HCT116 (cell line): ENCODE data around the gene AP4S1. TPM values are rescaled to one million over a fixed set of nuclear protein-coding genes. Genes with fewer than 3 reads are reported as not detected.
A peak's percentile ranks its signal among the peaks of the same experiment; 100 is the strongest.

Experiments used
- ATAC-seq: fragments of 200-7000 bp; cut with Tn5 transposase; 2 replicates; pipeline ENCODE4 v1.9.1; 2020; ENCODE audit warnings: mild to moderate bottlenecking, moderate library complexity
- BruUV-seq: library from RNA; stranded (reverse); fragments of 400-500 nt; replicated peaks from 2 replicates; lab custom pipeline; 2021; lab: Mats Ljungman, UMichigan
- CTCF ChIA-PET: fragments of 300-600 bp; sonication (Branson Sonifier 250); formaldehyde crosslinking; loops from one replicate; lab custom pipeline; 2021; ENCODE audit warnings: antibody characterized with exemption; lab: Charles Lee
- POLR2A ChIA-PET: fragments of 300-600, 350-600 bp; sonication (Branson Sonifier 250); formaldehyde crosslinking; loops from one replicate; lab custom pipeline; 2021; ENCODE audit warnings: antibody characterized with exemption; lab: Charles Lee
- RAD21 ChIA-PET, 2 experiments: fragments of 300-600 bp; sonication (Branson Sonifier 250); formaldehyde crosslinking; loops; one replicate each; lab custom pipeline; 2023; ENCODE audit warnings: low total read pairs in 2 of 2; ENCODE audit not compliant: uncharacterized antibody in 2 of 2, unreplicated experiment in 2 of 2, low non-redundant PET in 1 of 2; lab: Charles Lee
- DNase-seq: peaks from one replicate; pipeline ENCODE4 v3.0.0-alpha.2; 2010; ENCODE audit warnings: low read depth, low spot score
- H2AFZ ChIP-seq: fragments of 200-600 bp; shearing (Covaris generic), sonication (generic); 2 replicates; pipeline ENCODE4 v1.6.1; 2017; ENCODE audit warnings: low read depth, mixed run types, mixed read lengths, antibody characterized with exemption, low read length; ENCODE audit not compliant: poor library complexity, severe bottlenecking
- H3K27ac ChIP-seq: 2 replicates; pipeline ENCODE4 v1.5.1; 2012; ENCODE audit warnings: low read depth, low read length
- H3K27me3 ChIP-seq: fragments of 200-600 bp; sonication (generic); 2 replicates; pipeline ENCODE4 v1.6.1; 2016; ENCODE audit warnings: mixed run types, low read length, mixed read lengths; ENCODE audit not compliant: insufficient read depth
- H3K36me3 ChIP-seq, 2 experiments: fragments of 200-500 bp in 1 of 2; fragments of 200-600 bp in 1 of 2; sonication (Bioruptor generic) in 1 of 2; sonication (generic) in 1 of 2; 2 replicates each; pipeline versions ENCODE4 v1.5.1 to v1.6.1; 2014 to 2016; ENCODE audit warnings: low read length in 2 of 2, inconsistent platforms in 1 of 2, mixed read lengths in 1 of 2, mixed run types in 1 of 2; ENCODE audit not compliant: insufficient read depth in 2 of 2, control insufficient read depth in 1 of 2
- H3K4me1 ChIP-seq, 2 experiments: fragments of 200-600 bp in 1 of 2; sonication (generic) in 1 of 2; 2 replicates each; pipeline versions ENCODE4 v1.5.1 to v1.6.1; 2012 to 2017; ENCODE audit warnings: low read length in 2 of 2, inconsistent platforms in 1 of 2, mild to moderate bottlenecking in 1 of 2, mixed read lengths in 1 of 2, mixed run types in 1 of 2, moderate library complexity in 1 of 2; ENCODE audit not compliant: insufficient read depth in 2 of 2, control insufficient read depth in 1 of 2
- H3K4me2 ChIP-seq: fragments of 200-600 bp; sonication (generic); 2 replicates; pipeline ENCODE4 v1.6.1; 2017; ENCODE audit warnings: mixed run types, low read length, mixed read lengths
- H3K4me3 ChIP-seq, 2 experiments: fragments of 200-600 bp in 1 of 2; sonication (generic) in 1 of 2; replicated peaks in 1 of 2; 2 replicates each; pipeline ENCODE4 v1.5.1; 2011 to 2016; ENCODE audit warnings: low read length in 2 of 2, control low read depth in 1 of 2, low read depth in 1 of 2, mild to moderate bottlenecking in 1 of 2, mixed read lengths in 1 of 2, mixed run types in 1 of 2
- H3K79me2 ChIP-seq: fragments of 200-600 bp; sonication (generic); 2 replicates; pipeline ENCODE4 v1.6.1; 2017; ENCODE audit warnings: mild to moderate bottlenecking, mixed run types, low read length, moderate library complexity, mixed read lengths; ENCODE audit not compliant: insufficient read depth
- H3K9ac ChIP-seq: fragments of 200-600 bp; sonication (generic); 2 replicates; pipeline ENCODE4 v1.6.1; 2016; ENCODE audit warnings: low read length, mixed read lengths
- H3K9me2 ChIP-seq: fragments of 200-600 bp; sonication (generic), shearing (Covaris generic); 2 replicates; pipeline ENCODE4 v1.6.1; 2017; ENCODE audit warnings: mixed run types, mild to moderate bottlenecking, moderate library complexity; ENCODE audit not compliant: insufficient read depth
- H3K9me3 ChIP-seq, 2 experiments: fragments of 200-500 bp in 1 of 2; fragments of 200-600 bp in 1 of 2; sonication (Bioruptor generic) in 1 of 2; sonication (generic) in 1 of 2; 2 replicates each; pipeline ENCODE4 v1.6.1; 2014 to 2017; ENCODE audit warnings: low read length in 2 of 2, mixed read lengths in 2 of 2, inconsistent platforms in 1 of 2, low read depth in 1 of 2, mild to moderate bottlenecking in 1 of 2, mixed run types in 1 of 2, moderate library complexity in 1 of 2; ENCODE audit not compliant: control insufficient read depth in 1 of 2, insufficient read depth in 1 of 2
- H4K20me1 ChIP-seq: fragments of 200-600 bp; sonication (generic), shearing (Covaris generic); 2 replicates; pipeline ENCODE4 v1.6.1; 2017; ENCODE audit warnings: mixed run types, mild to moderate bottlenecking, moderate library complexity; ENCODE audit not compliant: insufficient read depth
- CBX3 ChIP-seq: IDR thresholded peaks from 2 replicates; pipeline ENCODE4 v1.6.1; 2012; ENCODE audit warnings: low read depth
- CEBPB ChIP-seq: IDR thresholded peaks from 2 replicates; pipeline ENCODE4 v1.6.1; 2012; ENCODE audit warnings: low read depth
- EGR1 ChIP-seq: IDR thresholded peaks from 2 replicates; pipeline ENCODE4 v1.6.1; 2012; ENCODE audit warnings: low read depth
- EZH2 ChIP-seq: fragments of 200-600 bp; sonication (generic); IDR thresholded peaks from 2 replicates; pipeline ENCODE4 v1.6.1; 2017; ENCODE audit warnings: antibody characterized with exemption, mixed run types
- FOSL1 ChIP-seq: IDR thresholded peaks from 2 replicates; pipeline ENCODE4 v1.6.1; 2012; ENCODE audit warnings: low read depth
- JUND ChIP-seq: IDR thresholded peaks from 2 replicates; pipeline ENCODE4 v1.6.1; 2012
- POLR2A ChIP-seq: IDR thresholded peaks from 2 replicates; pipeline ENCODE4 v1.7.0; 2011; ENCODE audit warnings: borderline replicate concordance; ENCODE audit not compliant: insufficient read depth, insufficient read length; ENCODE audit errors: extremely low read depth
- POLR2AphosphoS5 ChIP-seq: IDR thresholded peaks from 2 replicates; pipeline ENCODE4 v1.6.1; 2011; ENCODE audit warnings: mild to moderate bottlenecking, low read depth, low read length, moderate library complexity
- RAD21 ChIP-seq: IDR thresholded peaks from 2 replicates; pipeline ENCODE4 v1.6.1; 2012; ENCODE audit warnings: low read depth, mild to moderate bottlenecking
- REST ChIP-seq: IDR thresholded peaks from 2 replicates; pipeline ENCODE4 v1.6.1; 2012; ENCODE audit warnings: low read depth
- SP1 ChIP-seq: IDR thresholded peaks from 2 replicates; pipeline ENCODE4 v1.6.1; 2012; ENCODE audit warnings: low read depth
- SRF ChIP-seq: IDR thresholded peaks from 2 replicates; pipeline ENCODE4 v1.6.1; 2012; ENCODE audit warnings: low read depth
- intact Hi-C: fragments of 100-400 bp; cut with micrococcal nuclease; formaldehyde crosslinking; loops from 2 replicates; pipeline ENCODE4 v1.10.0; 2022
- total RNA-seq: library from RNA; stranded (reverse); gene quantifications from one replicate; pipeline ENCODE4 v1.2.1, GENCODE V29; 2021; ENCODE audit not compliant: unreplicated experiment
- TF ChIP-seq, protein P1 (sequence below): IDR thresholded peaks from 2 replicates; pipeline ENCODE4 v1.6.1; 2012
- TF ChIP-seq, protein P2 (sequence below): IDR thresholded peaks from 2 replicates; pipeline ENCODE4 v1.6.1; 2011; ENCODE audit warnings: mild to moderate bottlenecking, low read length, moderate library complexity; ENCODE audit not compliant: insufficient replicate concordance; ENCODE audit errors: extremely low read depth

AP4S1 gene
- total RNA-seq, 1 experiment from 2014 or later, result 5.0 TPM

- ChIA-PET POLR2A (interaction anchor here (0.7 to 2.0 kb wide), 5 partner anchors 10 to 48 kb away, joined by 3 to 9 read pairs (median 3); partner anchors contain the start of gene STRN3), CTCF (interaction anchor here (0.9 kb wide), 1 partner anchor 12 kb away, joined by 4 read pairs; the partner anchor contains the start of gene STRN3), RAD21 (interaction anchor here in 1 of 2 experiments (0.7 kb wide), 2 partner anchors 30 to 191 kb away, joined by 4 read pairs; no protein-coding TSS in a partner anchor)
- Histone ChIP-seq H3K9me2 (no peaks in the 10 kb centered on the region), H3K9ac (0 out of 2 replicates have a peak overlapping the region, but pooled peaks have one; percentile 5), H4K20me1 (no peaks in the 10 kb centered on the region), H3K27ac (peak overlapping the region; percentile 78), H3K4me1 (peaks cover 56 to 60% of the 10 kb centered on the region in 2 experiments), H3K36me3 (no peaks in the 10 kb centered on the region), H3K79me2 (no peaks in the 10 kb centered on the region), H3K4me2 (peak overlapping the region; percentile 54), H3K27me3 (no peaks in the 10 kb centered on the region), H2AFZ (no peak overlapping the region), H3K4me3 (peak overlapping the region in 1 of 2 experiments; percentile 5; a peak in 1 of 4 replicates), H3K9me3 (no peaks in the 10 kb centered on the region)
- peak; percentile 89 for DNase-seq
- intact Hi-C loops, result no loop called here
- TF ChIP-seq CEBPB (peak; percentile 51), SP1 (peak; percentile 57; the same call in 1 of the 2 replicates), SRF (0 out of 2 replicates have a peak, but pooled peaks have one; percentile 30), RAD21 (0 out of 2 replicates have a peak, but pooled peaks have one; percentile 4), FOSL1 (peak; percentile 65), POLR2A (no peak), JUND (peak; percentile 66)
- TF ChIP-seq, protein P1, sequence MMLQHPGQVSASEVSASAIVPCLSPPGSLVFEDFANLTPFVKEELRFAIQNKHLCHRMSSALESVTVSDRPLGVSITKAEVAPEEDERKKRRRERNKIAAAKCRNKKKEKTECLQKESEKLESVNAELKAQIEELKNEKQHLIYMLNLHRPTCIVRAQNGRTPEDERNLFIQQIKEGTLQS, result no peak
- ATAC-seq, result peak; percentile 85
- BruUV-seq, result no TSS peak
Measured at GRCh38 chr14:31038521-31039166, 13.2 kb downstream of the AP4S1 start.

DNA sequence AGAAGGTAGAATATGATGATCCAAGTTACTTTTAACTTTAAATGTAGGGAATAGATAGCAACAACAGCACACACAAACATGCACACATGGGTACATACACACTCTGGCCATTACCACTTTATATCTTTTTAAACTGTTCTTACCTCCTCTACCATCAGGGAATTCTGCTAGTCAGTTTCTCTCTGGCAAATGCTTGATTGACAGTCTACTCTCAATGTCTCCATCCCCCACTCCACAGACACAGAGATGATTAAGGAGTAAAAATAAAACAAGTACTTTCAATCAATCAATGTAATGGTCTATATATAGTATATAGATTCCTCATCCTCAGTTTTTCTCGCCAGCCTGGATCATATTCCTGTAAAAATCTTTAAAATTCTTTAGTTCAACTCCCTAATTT is 16.9 kb downstream of the AP4S1 start:
- no peak overlapping the region for H2AFZ ChIP-seq
- H3K36me3 ChIP-seq, result no peaks in the 10 kb centered on the region
- H4K20me1 ChIP-seq, result no peaks in the 10 kb centered on the region
- no peaks in the 10 kb centered on the region for H3K9me3 ChIP-seq
- no peak overlapping the region for H3K9ac ChIP-seq
- H3K27me3 ChIP-seq, result no peaks in the 10 kb centered on the region
- H3K4me2 ChIP-seq, result no peak overlapping the region
- CTCF ChIA-PET, result no interaction called here
- RAD21 ChIA-PET, result no interaction called here
- H3K79me2 ChIP-seq, result no peaks in the 10 kb centered on the region
- DNase-seq, result no peak
- H3K4me1 ChIP-seq, result peaks cover 37 to 48% of the 10 kb centered on the region in 2 experiments
- POLR2A ChIA-PET, result interaction anchor here (1.6 kb wide), 1 partner anchor 16 kb away, joined by 7 read pairs; the partner anchor contains the start of gene STRN3
- H3K9me2 ChIP-seq, result no peaks in the 10 kb centered on the region
- intact Hi-C loops, result no loop called here
- no peak overlapping the region for H3K4me3 ChIP-seq
- no peak overlapping the region for H3K27ac ChIP-seq
- no peak for ATAC-seq
- BruUV-seq, result no TSS peak
- TF ChIP-seq POLR2A, result no peak
- no peak for TF ChIP-seq POLR2AphosphoS5
- no peak for TF ChIP-seq EZH2
- no peak for TF ChIP-seq RAD21
- TF ChIP-seq EGR1, result no peak
- no peak for TF ChIP-seq CBX3
- TF ChIP-seq, protein P2, sequence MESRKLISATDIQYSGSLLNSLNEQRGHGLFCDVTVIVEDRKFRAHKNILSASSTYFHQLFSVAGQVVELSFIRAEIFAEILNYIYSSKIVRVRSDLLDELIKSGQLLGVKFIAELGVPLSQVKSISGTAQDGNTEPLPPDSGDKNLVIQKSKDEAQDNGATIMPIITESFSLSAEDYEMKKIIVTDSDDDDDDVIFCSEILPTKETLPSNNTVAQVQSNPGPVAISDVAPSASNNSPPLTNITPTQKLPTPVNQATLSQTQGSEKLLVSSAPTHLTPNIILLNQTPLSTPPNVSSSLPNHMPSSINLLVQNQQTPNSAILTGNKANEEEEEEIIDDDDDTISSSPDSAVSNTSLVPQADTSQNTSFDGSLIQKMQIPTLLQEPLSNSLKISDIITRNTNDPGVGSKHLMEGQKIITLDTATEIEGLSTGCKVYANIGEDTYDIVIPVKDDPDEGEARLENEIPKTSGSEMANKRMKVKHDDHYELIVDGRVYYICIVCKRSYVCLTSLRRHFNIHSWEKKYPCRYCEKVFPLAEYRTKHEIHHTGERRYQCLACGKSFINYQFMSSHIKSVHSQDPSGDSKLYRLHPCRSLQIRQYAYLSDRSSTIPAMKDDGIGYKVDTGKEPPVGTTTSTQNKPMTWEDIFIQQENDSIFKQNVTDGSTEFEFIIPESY, result no peak
- no peak for TF ChIP-seq REST
